ENCODE measurements around the gene UBE4B. TPM values are rescaled to one million over a fixed set of nuclear protein-coding genes. Genes with fewer than 3 reads are reported as not detected.

Gene UBE4B
- total RNA-seq, 1 experiment from 2014 or later: 80.8 TPM

GRCh38 chr1:10070206-10070605 lies 37.4 kb downstream of the UBE4B start:
- ChIA-PET POLR2A (no interaction called here), CTCF (no interaction called here)
- Mint-ChIP-seq H3K4me1 (peaks cover 31% of the 10 kb centered on the region), H3K27me3 (ENCODE audit: low read depth) (no peaks in the 10 kb centered on the region), H3K4me3 (no peak overlapping the region), H3K36me3 (no peaks in the 10 kb centered on the region), H3K27ac (no peak overlapping the region), H3K9me3 (no peaks in the 10 kb centered on the region)
- no peak for TF ChIP-seq RORB (CRISPR knock-in tag; IDR thresholded peaks at IDR 0.05)
- no peak for TF ChIP-seq ZNF219 (CRISPR knock-in tag; IDR thresholded peaks at IDR 0.05; ENCODE audit: borderline replicate concordance)
- TF ChIP-seq ATF3 (CRISPR knock-in tag; conservative IDR thresholded peaks at IDR 0.05): no peak
- TF ChIP-seq ZNF281 (CRISPR knock-in tag; IDR thresholded peaks at IDR 0.05): no peak
- no peak for TF ChIP-seq MLX (CRISPR knock-in tag; IDR thresholded peaks at IDR 0.05)
- TF ChIP-seq ESRRA (CRISPR knock-in tag; IDR thresholded peaks at IDR 0.05; ENCODE audit: borderline replicate concordance): no peak
- no peak for TF ChIP-seq AR (CRISPR knock-in tag; IDR thresholded peaks at IDR 0.05)
- TF ChIP-seq NFYB (CRISPR knock-in tag; conservative IDR thresholded peaks at IDR 0.05; ENCODE audit: low read depth): no peak
- TF ChIP-seq CREB1 (CRISPR knock-in tag; IDR thresholded peaks at IDR 0.05): no peak
- TF ChIP-seq ZNF396 (CRISPR knock-in tag; IDR thresholded peaks at IDR 0.05; ENCODE audit: borderline replicate concordance): no peak
- TF ChIP-seq TEAD4 (CRISPR knock-in tag; IDR thresholded peaks at IDR 0.05): no peak
- TF ChIP-seq USF1 (CRISPR knock-in tag; IDR thresholded peaks at IDR 0.05): no peak
- no peak for TF ChIP-seq TCF7 (CRISPR knock-in tag; IDR thresholded peaks at IDR 0.05; ENCODE audit: low read depth)
- no peak for TF ChIP-seq STAT6 (CRISPR knock-in tag; conservative IDR thresholded peaks at IDR 0.05; ENCODE audit: low read depth)
- no peak for TF ChIP-seq MXD4 (CRISPR knock-in tag; IDR thresholded peaks at IDR 0.05; ENCODE audit: borderline replicate concordance)
- TF ChIP-seq ZNF317 (CRISPR knock-in tag; IDR thresholded peaks at IDR 0.05; ENCODE audit: borderline replicate concordance, low read depth): no peak
- no peak for TF ChIP-seq PRDM15 (CRISPR knock-in tag; IDR thresholded peaks at IDR 0.05)
- TF ChIP-seq JAZF1 (CRISPR knock-in tag; IDR thresholded peaks at IDR 0.05): no peak
- ATAC-seq (no peak), DNase-seq (ENCODE audit: low spot score) (no peak)

Measured in WTC11 (cell line).